GM12878 (cell line): ENCODE results near the gene ID4. TPM values are rescaled to one million over a fixed set of nuclear protein-coding genes. Genes with fewer than 3 reads are reported as not detected.

ENCODE experiments used
- ATAC-seq: fragments of 200-7000 bp; cut with Tn5 transposase; 3 replicates; pipeline ENCODE4 v1.9.1; 2020; ENCODE audit warnings: mild to moderate bottlenecking, moderate library complexity
- BruUV-seq: library from RNA; stranded (reverse); fragments of 400-500 nt; replicated peaks from 2 replicates; lab custom pipeline; 2021; lab: Mats Ljungman, UMichigan
- CTCF ChIA-PET: fragments of 300-600 bp; sonication (Branson Sonifier 250); formaldehyde crosslinking; extraction: SDS; loops from one replicate; lab custom pipeline; 2021; ENCODE audit warnings: inconsistent platforms; lab: Yijun Ruan, JAX
- POLR2A ChIA-PET: fragments of 350-600 bp; formaldehyde crosslinking; extraction: SDS; loops from one replicate; lab custom pipeline; 2021; ENCODE audit warnings: inconsistent platforms; lab: Charles Lee
- RAD21 ChIA-PET: fragments of 300-600 bp; sonication (Branson Sonifier 250); formaldehyde crosslinking; loops from one replicate; lab custom pipeline; 2023; ENCODE audit warnings: antibody characterized with exemption; ENCODE audit not compliant: unreplicated experiment; lab: Charles Lee
- SMC1A ChIA-PET: fragments of 300-600 bp; sonication (Branson Sonifier 250); formaldehyde crosslinking; loops from one replicate; lab custom pipeline; 2023; ENCODE audit not compliant: unreplicated experiment, uncharacterized antibody; lab: Charles Lee
- DNase-seq: peaks from one replicate; pipeline ENCODE4 v3.0.0-alpha.2; 2011; ENCODE audit warnings: low read depth, low spot score
- FAIRE-seq: peaks from 3 replicates; lab custom pipeline; 2011; peaks lifted over from hg19 to GRCh38; lab: Jason Lieb, UNC
- H2AFZ ChIP-seq: 2 replicates; pipeline ENCODE4 v1.6.0; 2011; ENCODE audit warnings: low read depth, low read length, control low read depth; ENCODE audit not compliant: control insufficient read depth
- H3K27ac ChIP-seq: 2 replicates; pipeline ENCODE4 v1.5.1; 2011; ENCODE audit warnings: control low read depth; ENCODE audit not compliant: control insufficient read depth, insufficient read depth
- H3K27me3 ChIP-seq, 2 experiments: replicated peaks in 1 of 2; 2 replicates each; pipeline versions ENCODE4 v1.6.0 to v1.6.1; 2011; ENCODE audit warnings: low read length in 1 of 2; ENCODE audit not compliant: control insufficient read depth in 2 of 2, insufficient read depth in 2 of 2
- H3K36me3 ChIP-seq, 2 experiments: 2 replicates each; pipeline ENCODE4 v1.5.1; 2011; ENCODE audit warnings: low read length in 1 of 2; ENCODE audit not compliant: control insufficient read depth in 2 of 2, insufficient read depth in 2 of 2
- H3K4me1 ChIP-seq: 2 replicates; pipeline ENCODE4 v1.6.1; 2011; ENCODE audit warnings: mild to moderate bottlenecking, low read length, moderate library complexity, mixed read lengths; ENCODE audit not compliant: control insufficient read depth, insufficient read depth
- H3K4me2 ChIP-seq: 2 replicates; pipeline ENCODE4 v1.6.0; 2011; ENCODE audit warnings: control low read depth; ENCODE audit not compliant: control insufficient read depth, insufficient read depth
- H3K4me3 ChIP-seq: fragments of 200-600 bp; sonication (generic); 2 replicates; pipeline ENCODE4 v1.5.1; 2016
- H3K79me2 ChIP-seq: 2 replicates; pipeline ENCODE4 v1.6.0; 2011; ENCODE audit warnings: low read length; ENCODE audit not compliant: control insufficient read depth, insufficient read depth
- H3K9ac ChIP-seq: 2 replicates; pipeline ENCODE4 v1.8.0; 2011; ENCODE audit warnings: low read length, control low read depth, mixed read lengths; ENCODE audit not compliant: control insufficient read depth, insufficient read depth
- H3K9me3 ChIP-seq: replicated peaks from 3 replicates; pipeline ENCODE4 v1.5.1; 2011; ENCODE audit warnings: mild to moderate bottlenecking, low read length; ENCODE audit not compliant: control insufficient read depth, insufficient read depth
- H4K20me1 ChIP-seq: 2 replicates; pipeline ENCODE4 v1.6.0; 2011; ENCODE audit not compliant: control insufficient read depth, insufficient read depth
- ATF7 ChIP-seq: fragments of 450-650 bp; IDR thresholded peaks from 2 replicates; pipeline ENCODE4 v1.6.1; 2016; ENCODE audit warnings: low read depth, mild to moderate bottlenecking
- CEBPZ ChIP-seq: fragments of 150-350 bp; IDR thresholded peaks from 2 replicates; pipeline ENCODE4 v1.6.1; 2016; ENCODE audit warnings: low read depth, low read length
- E2F4 ChIP-seq: IDR thresholded peaks from 2 replicates; pipeline ENCODE4 v1.6.1; 2012; ENCODE audit warnings: low read depth, low read length, improper control_type of control experiment
- E2F8 ChIP-seq: fragments of 450-650 bp; IDR thresholded peaks from 2 replicates; pipeline ENCODE4 v1.6.1; 2018; ENCODE audit warnings: mild to moderate bottlenecking, low read depth, moderate library complexity; ENCODE audit not compliant: partially characterized antibody
- ESRRA ChIP-seq: IDR thresholded peaks from 2 replicates; pipeline ENCODE4 v1.6.1; 2012; ENCODE audit warnings: mild to moderate bottlenecking, low read length, improper control_type of control experiment
- IKZF2 ChIP-seq, 2 experiments: fragments of 450-650 bp; IDR thresholded peaks; 2 replicates each; pipeline ENCODE4 v1.6.1; 2017; ENCODE audit warnings: mild to moderate bottlenecking in 2 of 2, moderate library complexity in 2 of 2
- MEF2B ChIP-seq: fragments of 450-650 bp; IDR thresholded peaks from 2 replicates; pipeline ENCODE4 v1.6.1; 2018; ENCODE audit warnings: mild to moderate bottlenecking, moderate library complexity; ENCODE audit not compliant: partially characterized antibody, poor library complexity, severe bottlenecking
- MYB ChIP-seq: fragments of 150-350 bp; IDR thresholded peaks from 2 replicates; pipeline ENCODE4 v1.6.1; 2014; ENCODE audit warnings: mild to moderate bottlenecking, low read depth, low read length, borderline replicate concordance
- RAD51 ChIP-seq: fragments of 450-650 bp; IDR thresholded peaks from 2 replicates; pipeline ENCODE4 v1.6.1; 2016; ENCODE audit warnings: moderate library complexity, mild to moderate bottlenecking, inconsistent platforms
- REST ChIP-seq: IDR thresholded peaks from 2 replicates; pipeline ENCODE4 v1.6.1; 2012; ENCODE audit warnings: mild to moderate bottlenecking, low read depth, low read length
- SMC3 ChIP-seq: IDR thresholded peaks from 2 replicates; pipeline ENCODE4 v1.6.1; 2011; ENCODE audit warnings: low read length, improper control_type of control experiment, borderline replicate concordance
- SP1 ChIP-seq: IDR thresholded peaks from one replicate; pipeline ENCODE4 v1.6.1; 2011; ENCODE audit warnings: low read depth, low read length
- STAT3 ChIP-seq: IDR thresholded peaks from 2 replicates; pipeline ENCODE4 v1.6.1; 2011; ENCODE audit warnings: low read depth, low read length, improper control_type of control experiment
- ZNF207 ChIP-seq: fragments of 450-650 bp; IDR thresholded peaks from 2 replicates; pipeline ENCODE4 v1.6.1; 2014; ENCODE audit warnings: antibody characterized with exemption, mild to moderate bottlenecking, borderline replicate concordance
- ZSCAN29 ChIP-seq: fragments of 450-650 bp; IDR thresholded peaks from 2 replicates; pipeline ENCODE4 v1.6.1; 2017; ENCODE audit warnings: mild to moderate bottlenecking, moderate library complexity
- WGBS: methylation state at CpG from one replicate; pipeline ENCODE4 v1.1.6; 2016; ENCODE audit warnings: low lambda C conversion rate; ENCODE audit not compliant: insufficient replicate concordance, insufficient coverage; ENCODE audit errors: missing lambda C conversion rate; 5-methylcytosine and 5-hydroxymethylcytosine counted together
- in situ Hi-C: fragments of 300-500 bp; cut with MboI; formaldehyde crosslinking; loops from 9 replicates; pipeline ENCODE4 v1.14.3; 2018; ENCODE audit warnings: mixed read lengths
- intact Hi-C: fragments of 100-400 bp; cut with micrococcal nuclease; formaldehyde crosslinking; loops from one replicate; pipeline ENCODE4 v1.14.2; 2022; ENCODE audit not compliant: unreplicated experiment
- polyA plus RNA-seq, 11 experiments: library from polyadenylated mRNA; depleted of rRNA in 4 of 11; unstranded in 6 of 11; stranded (reverse) in 5 of 11; fragments of >200 nt; fragmentation: Nextera tagmentation in 4 of 11; fragmentation: Illumina TruSeq in 1 of 11; extraction: Ambion mirVana in 4 of 11; extraction: Trizol in 1 of 11; gene quantifications; 1 replicate in 1 of 11; 2 replicates in 10 of 11; pipeline versions ENCODE4 v1.2.1 to v1.2.3, GENCODE V29; 2011 to 2016; ENCODE audit warnings: inconsistent platforms in 2 of 11, missing spikeins in 2 of 11, low read depth in 1 of 11
- total RNA-seq, 4 experiments: library from RNA; depleted of rRNA in 3 of 4; stranded (reverse); fragments of >200 nt in 3 of 4; fragmentation: Illumina TruSeq in 1 of 4; extraction: Trizol in 1 of 4; gene quantifications; 2 replicates each; pipeline versions ENCODE4 v1.2.1 to v1.2.3, GENCODE V29; 2013 to 2021

Gene ID4
- total and polyA plus RNA-seq, 10 of the 15 experiments (the other 5 are each of a cell fraction or from before 2014, with no cell fraction given) = 0.09 TPM; not detected in 9

GRCh38 chr6:19852927-19853326 is 15.8 kb downstream of the ID4 start:
- Histone ChIP-seq H3K4me2 (no peak overlapping the region), H3K4me3 (no peak overlapping the region), H3K79me2 (no peaks in the 10 kb centered on the region), H4K20me1 (no peaks in the 10 kb centered on the region), H3K27me3 (no peaks in the 10 kb centered on the region), H3K27ac (no peak overlapping the region), H3K9ac (no peak overlapping the region), H2AFZ (no peak overlapping the region), H3K9me3 (no peaks in the 10 kb centered on the region), H3K4me1 (no peaks in the 10 kb centered on the region), H3K36me3 (no peaks in the 10 kb centered on the region)
- ChIA-PET POLR2A (no interaction called here), SMC1A (no interaction called here), CTCF (no interaction called here), RAD21 (no interaction called here)
- intact Hi-C loops (loop anchor here (10.0 kb wide), 1 partner anchor 858 kb away; no protein-coding TSS in a partner anchor), in situ Hi-C loops (no loop called here)
- no peak for DNase-seq
- 24% methylated on average over 6 of the region's 6 CpGs for WGBS
- BruUV-seq = no TSS peak
- ATAC-seq = no peak
- FAIRE-seq = no peak
- TF ChIP-seq E2F4 (no peak), RAD51 (no peak), MYB (no peak), ZSCAN29 (no peak), ATF7 (no peak), SP1 (no peak), IKZF2 (IDR thresholded peaks at IDR 0.05) (no peak), SMC3 (no peak), ZNF207 (no peak), MEF2B (no peak), STAT3 (no peak), ESRRA (no peak), E2F8 (no peak), REST (no peak), CEBPZ (no peak)
